ENCODE measurements around the gene RFXAP.

DNA sequence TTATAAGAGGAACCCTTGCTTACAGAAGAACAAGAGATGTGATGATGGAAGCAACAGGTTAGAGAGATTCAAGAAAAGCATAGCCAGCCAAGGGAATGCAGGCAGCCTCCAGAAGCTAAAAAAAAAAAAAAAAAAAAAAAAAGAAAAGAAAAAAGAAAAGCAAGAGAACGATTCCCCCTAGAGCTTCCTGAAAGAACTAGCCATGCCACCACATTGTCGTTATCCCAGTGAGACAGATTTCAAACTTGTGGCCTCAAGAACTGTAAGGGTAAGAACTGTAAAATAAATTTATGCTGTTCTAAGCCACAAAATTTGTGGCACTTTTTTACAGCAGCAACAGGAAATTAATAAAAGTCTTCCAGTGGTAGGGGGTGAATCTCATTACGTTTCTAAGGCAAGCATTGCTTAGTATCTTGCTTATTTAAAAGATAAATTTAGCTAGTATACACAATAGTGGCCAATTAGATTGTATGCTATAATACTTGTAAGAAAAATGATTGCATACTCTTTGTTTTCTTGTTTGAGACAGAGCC lies 21.8 kb downstream of the RFXAP start:
- TF ChIP-seq EP300 (IDR thresholded peaks at IDR 0.05; ENCODE audit: borderline replicate concordance) (no peak), CEBPB (IDR thresholded peaks at IDR 0.05) (no peak), TAF1 (IDR thresholded peaks at IDR 0.05; ENCODE audit: low read depth) (no peak), YY1 (IDR thresholded peaks at IDR 0.05; ENCODE audit: low read depth) (no peak), TCF12 (IDR thresholded peaks at IDR 0.05; ENCODE audit: low read depth) (no peak), EGR1 (IDR thresholded peaks at IDR 0.05) (no peak), RAD21 (IDR thresholded peaks at IDR 0.05; ENCODE audit: low read depth) (no peak)
- TF ChIP-seq, protein P1, sequence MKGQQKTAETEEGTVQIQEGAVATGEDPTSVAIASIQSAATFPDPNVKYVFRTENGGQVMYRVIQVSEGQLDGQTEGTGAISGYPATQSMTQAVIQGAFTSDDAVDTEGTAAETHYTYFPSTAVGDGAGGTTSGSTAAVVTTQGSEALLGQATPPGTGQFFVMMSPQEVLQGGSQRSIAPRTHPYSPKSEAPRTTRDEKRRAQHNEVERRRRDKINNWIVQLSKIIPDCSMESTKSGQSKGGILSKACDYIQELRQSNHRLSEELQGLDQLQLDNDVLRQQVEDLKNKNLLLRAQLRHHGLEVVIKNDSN (IDR thresholded peaks at IDR 0.05): no peak
- TF ChIP-seq, protein P2, sequence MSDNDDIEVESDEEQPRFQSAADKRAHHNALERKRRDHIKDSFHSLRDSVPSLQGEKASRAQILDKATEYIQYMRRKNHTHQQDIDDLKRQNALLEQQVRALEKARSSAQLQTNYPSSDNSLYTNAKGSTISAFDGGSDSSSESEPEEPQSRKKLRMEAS (IDR thresholded peaks at IDR 0.05): no peak
